Ovary (tissue), 9 donors: ENCODE measurements around the gene POLR1F. TPM values are rescaled to one million over a fixed set of nuclear protein-coding genes. Genes with fewer than 3 reads are reported as not detected.

Experiments used
- DNase-seq, 5 donors: peaks; one replicate each; pipeline ENCODE4 v3.0.0-alpha.2; 2019 to 2020
- H3K27ac ChIP-seq, 2 donors: fragments of 200-600 bp; one replicate each; pipeline versions ENCODE4 v1.5.1 to v1.8.0; 2019 to 2022
- H3K27me3 ChIP-seq: fragments of 200-600 bp; one replicate; pipeline ENCODE4 v1.8.0; 2022
- H3K36me3 ChIP-seq: fragments of 200-600 bp; sonication (generic); one replicate; pipeline ENCODE4 v1.5.1; 2019
- H3K4me1 ChIP-seq: one replicate; pipeline ENCODE4 v1.8.1; 2013; ENCODE audit warnings: mild to moderate bottlenecking, moderate library complexity; ENCODE audit not compliant: insufficient read depth
- H3K4me3 ChIP-seq: fragments of 200-600 bp; sonication (generic); one replicate; pipeline ENCODE4 v1.5.1; 2017
- H3K9me3 ChIP-seq, 2 donors: fragments of 200-600 bp in 1 of 2; sonication (generic) in 1 of 2; one replicate each; pipeline versions ENCODE4 v1.5.1 to v1.8.1; 2013 to 2019; ENCODE audit warnings: mild to moderate bottlenecking in 1 of 2, moderate library complexity in 1 of 2
- EP300 ChIP-seq: sonication (generic); formaldehyde crosslinking; IDR thresholded peaks from one replicate; pipeline ENCODE4 v1.6.1; 2017; ENCODE audit warnings: antibody characterized with exemption
- POLR2A ChIP-seq: fragments of 450-650 bp; IDR thresholded peaks from one replicate; pipeline ENCODE4 v1.6.1; 2017; ENCODE audit warnings: antibody characterized with exemption, mild to moderate bottlenecking, moderate library complexity
- WGBS, 3 donors: extraction: QIAGEN DNeasy Blood & Tissue Kit in 1 of 3; methylation state at CpG; one replicate each; pipeline versions ENCODE4 v1.1.5 to v1.1.7; 2013 to 2017; 5-methylcytosine and 5-hydroxymethylcytosine counted together
- intact Hi-C, 4 donors: fragments of 100-400 bp; cut with DNase I; formaldehyde crosslinking; loops; one replicate each; pipeline versions ENCODE4 v1.11.0 to v1.15.1; 2022 to 2023
- polyA plus RNA-seq, 2 donors: library from polyadenylated mRNA; stranded (reverse); fragments of 200-250 nt in 1 of 2; fragments of 350-450 nt in 1 of 2; fragmentation: Illumina TruSeq in 1 of 2; extraction: RNeasy Lipid Tissue Mini Kit (QIAGEN cat#74804) in 1 of 2; gene quantifications; one replicate each; pipeline ENCODE4 v1.2.3, GENCODE V29; 2013 to 2014
- total RNA-seq, 7 donors: library from RNA; depleted of rRNA in 2 of 7; stranded (reverse); fragments of >200 nt in 2 of 7; fragmentation: NEBNext Ultra II Directional in 3 of 7; extraction: Animal tissue kit (Norgen Biotek cat#: 25700) in 3 of 7; gene quantifications; one replicate each; pipeline versions ENCODE4 v1.1.0 to v1.2.4, GENCODE V29; 2016 to 2023
- TF ChIP-seq, protein P1 (sequence below), 3 donors: fragments of 450-650 bp in 2 of 3; fragments of 200-600 bp in 1 of 3; IDR thresholded peaks; one replicate each; pipeline versions ENCODE4 v1.5.1 to v1.8.0; 2016 to 2022; ENCODE audit warnings: antibody characterized with exemption in 3 of 3, mild to moderate bottlenecking in 1 of 3
- donor health status: DM: no; HTN: no; CAD: no; lungs with moderate emphysema.
- donor health status: DM: no; HTN: no; CAD: no.
- donor health status: Bipolar disorder and iron deficiency.
- donor health status: DM: yes; HTN: yes; CAD: no.
- donor health status: DM: no; HTN: no; CAD: no.
- donor health status: DM: yes; HTN: yes; CAD: no.

The POLR1F gene
- total and polyA plus RNA-seq, 9 donors = 5.9 to 23.5 (median 14.0) TPM

DNA sequence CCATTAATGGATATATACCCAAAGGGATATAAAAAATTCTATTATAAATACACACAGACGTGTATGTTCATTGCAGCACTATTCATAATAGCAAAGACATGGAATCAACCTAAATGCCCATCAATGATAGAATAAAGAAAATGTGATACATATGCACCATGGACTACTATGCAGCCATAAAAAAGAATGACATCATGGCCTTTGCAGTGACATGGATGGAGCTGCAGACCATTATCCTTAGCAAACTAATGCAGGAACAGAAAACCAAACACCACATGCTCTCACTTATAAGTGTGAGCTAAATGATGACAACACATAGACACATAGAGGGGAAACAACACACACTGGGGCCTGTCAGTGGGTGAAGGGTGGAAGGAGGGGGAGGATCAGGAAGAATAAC, 33.0 kb downstream of the POLR1F start:
- Histone ChIP-seq H3K27ac (no peak overlapping the region), H3K36me3 (no peaks in the 10 kb centered on the region), H3K4me3 (no peak overlapping the region), H3K27me3 (no peaks in the 10 kb centered on the region), H3K9me3 (no peaks in the 10 kb centered on the region), H3K4me1 (no peaks in the 10 kb centered on the region)
- 77 to 91% (median 79%) methylated on average over 1 of the region's 1 CpG for WGBS, 3 donors
- DNase-seq = no peak
- intact Hi-C loops = no loop called here
- no peak for TF ChIP-seq POLR2A
- TF ChIP-seq, protein P1, sequence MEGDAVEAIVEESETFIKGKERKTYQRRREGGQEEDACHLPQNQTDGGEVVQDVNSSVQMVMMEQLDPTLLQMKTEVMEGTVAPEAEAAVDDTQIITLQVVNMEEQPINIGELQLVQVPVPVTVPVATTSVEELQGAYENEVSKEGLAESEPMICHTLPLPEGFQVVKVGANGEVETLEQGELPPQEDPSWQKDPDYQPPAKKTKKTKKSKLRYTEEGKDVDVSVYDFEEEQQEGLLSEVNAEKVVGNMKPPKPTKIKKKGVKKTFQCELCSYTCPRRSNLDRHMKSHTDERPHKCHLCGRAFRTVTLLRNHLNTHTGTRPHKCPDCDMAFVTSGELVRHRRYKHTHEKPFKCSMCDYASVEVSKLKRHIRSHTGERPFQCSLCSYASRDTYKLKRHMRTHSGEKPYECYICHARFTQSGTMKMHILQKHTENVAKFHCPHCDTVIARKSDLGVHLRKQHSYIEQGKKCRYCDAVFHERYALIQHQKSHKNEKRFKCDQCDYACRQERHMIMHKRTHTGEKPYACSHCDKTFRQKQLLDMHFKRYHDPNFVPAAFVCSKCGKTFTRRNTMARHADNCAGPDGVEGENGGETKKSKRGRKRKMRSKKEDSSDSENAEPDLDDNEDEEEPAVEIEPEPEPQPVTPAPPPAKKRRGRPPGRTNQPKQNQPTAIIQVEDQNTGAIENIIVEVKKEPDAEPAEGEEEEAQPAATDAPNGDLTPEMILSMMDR (IDR thresholded peaks at IDR 0.05) = no peak
- TF ChIP-seq EP300 = no peak

DNA sequence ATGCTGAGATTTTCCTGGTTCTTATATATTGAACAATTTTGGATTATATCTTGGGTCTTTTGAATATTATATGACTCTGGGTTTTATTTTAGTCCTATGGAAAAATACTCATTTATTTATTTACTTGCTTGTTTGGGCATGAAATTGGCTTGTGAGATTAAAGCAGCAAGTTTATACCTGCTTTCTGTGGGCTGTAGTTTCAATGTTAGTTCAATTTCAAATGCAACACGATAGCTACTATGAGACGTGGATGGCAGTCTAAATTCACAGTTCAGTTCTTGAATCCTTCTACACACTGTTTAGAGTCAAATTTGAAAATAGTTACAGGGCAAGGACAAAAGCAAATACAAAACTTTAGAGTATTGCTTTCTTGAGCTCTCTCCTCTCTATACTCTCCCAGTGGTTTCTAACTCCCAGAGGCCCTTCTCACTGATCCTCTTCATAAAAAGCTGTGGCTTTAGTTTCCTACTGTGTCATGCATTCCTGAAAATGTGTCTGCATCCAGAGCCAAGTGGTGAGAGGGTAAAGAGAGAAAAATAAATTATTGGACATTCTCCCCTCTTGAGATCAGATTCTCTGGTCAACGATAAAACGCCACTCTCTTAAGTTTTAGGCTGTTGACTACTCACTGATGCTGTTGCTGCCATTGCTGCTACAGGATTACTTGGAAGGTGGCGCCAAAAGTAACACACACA, 34.4 kb downstream of the POLR1F start:
- 78 to 89% (median 80%) methylated on average over 5 of the region's 5 CpGs for WGBS, 3 donors
- Histone ChIP-seq H3K4me3 (no peak overlapping the region), H3K27ac (no peak overlapping the region)

DNA sequence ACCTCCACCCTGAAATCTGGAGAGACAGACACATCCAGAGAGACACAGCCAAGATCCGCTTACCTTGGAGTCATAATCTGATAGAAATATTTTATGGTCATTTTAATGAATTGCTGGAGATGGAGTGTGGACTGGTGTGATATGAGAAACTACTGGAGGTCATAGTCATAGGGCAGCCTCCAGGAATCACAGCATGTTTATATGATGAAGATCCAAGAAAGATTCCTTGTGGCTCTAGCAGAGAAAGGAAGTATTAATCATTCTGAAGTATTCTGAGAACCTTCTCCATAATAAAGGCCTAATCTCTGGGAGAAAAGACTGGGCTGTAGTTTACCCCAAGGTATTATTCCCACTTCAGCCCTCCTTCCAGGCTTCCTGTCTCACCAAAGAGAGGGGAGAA, 38.0 kb downstream of the POLR1F start:
- H3K36me3 ChIP-seq = no peaks in the 10 kb centered on the region
- intact Hi-C loops = no loop called here
- 81 to 94% (median 90%) methylated on average over 1 of the region's 1 CpG for WGBS, 3 donors
- no peaks in the 10 kb centered on the region for H3K4me1 ChIP-seq
- H3K27me3 ChIP-seq = no peaks in the 10 kb centered on the region
- DNase-seq = no peak
- no peak overlapping the region for H3K27ac ChIP-seq
- H3K9me3 ChIP-seq = no peaks in the 10 kb centered on the region
- H3K4me3 ChIP-seq = no peak overlapping the region
- no peak for TF ChIP-seq EP300
- TF ChIP-seq POLR2A = no peak
- TF ChIP-seq, protein P1 (IDR thresholded peaks at IDR 0.05) = no peak

More for the DNA sequence above, 34.4 kb downstream of the POLR1F start:
- intact Hi-C loops = no loop called here
- DNase-seq = no peak
- no peak for TF ChIP-seq EP300
- TF ChIP-seq POLR2A = no peak
- TF ChIP-seq, protein P1 (IDR thresholded peaks at IDR 0.05) = no peak
- no peaks in the 10 kb centered on the region for H3K9me3 ChIP-seq
- no peaks in the 10 kb centered on the region for H3K36me3 ChIP-seq
- H3K4me1 ChIP-seq = no peaks in the 10 kb centered on the region
- no peaks in the 10 kb centered on the region for H3K27me3 ChIP-seq

DNA sequence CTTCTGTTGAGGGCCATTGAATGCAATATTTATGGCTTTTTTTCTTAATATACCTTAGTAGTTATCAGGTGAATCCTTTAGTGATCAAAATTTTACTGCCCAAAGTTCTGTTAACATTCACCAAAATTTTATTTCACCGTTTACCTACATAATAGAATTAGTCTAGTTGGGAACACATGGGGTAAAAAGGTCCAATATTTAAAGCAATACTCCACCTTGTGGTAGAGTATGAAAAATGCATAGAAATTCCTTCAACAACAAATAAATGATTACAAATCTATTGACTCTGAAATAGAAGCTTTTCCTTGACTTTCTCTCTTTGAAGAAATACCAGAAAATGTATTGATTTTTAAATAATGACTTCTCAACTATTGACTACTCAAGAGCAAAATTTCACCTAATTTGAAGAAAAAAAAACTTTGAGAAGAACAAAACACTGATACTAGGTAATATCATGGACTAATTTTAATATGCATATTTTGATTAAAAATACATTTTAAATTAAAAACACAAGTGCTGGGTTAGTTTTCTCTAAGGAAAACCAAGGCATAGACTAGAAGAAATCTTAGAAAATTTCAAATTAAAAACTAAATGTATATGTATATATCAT, 43.3 kb downstream of the POLR1F start:
- no peak overlapping the region for H3K27ac ChIP-seq
- no peaks in the 10 kb centered on the region for H3K36me3 ChIP-seq
- TF ChIP-seq POLR2A (no peak), EP300 (no peak)
- TF ChIP-seq, protein P1 (IDR thresholded peaks at IDR 0.05) = peak in 1 of 3 donors; percentile 13
- 3 to 6% (median 3%) methylated on average over 1 of the region's 1 CpG for WGBS, 3 donors
- DNase-seq = no peak
- H3K27me3 ChIP-seq = no peaks in the 10 kb centered on the region
- intact Hi-C loops = no loop called here
- no peaks in the 10 kb centered on the region for H3K9me3 ChIP-seq
- no peaks in the 10 kb centered on the region for H3K4me1 ChIP-seq
- no peak overlapping the region for H3K4me3 ChIP-seq
